ENCODE measurements around the gene KIF4A. TPM values are rescaled to one million over a fixed set of nuclear protein-coding genes. Genes with fewer than 3 reads are reported as not detected.

Gene KIF4A
- total RNA-seq, 1 donor = 10.8 TPM

GRCh38 chrX:70253377-70254062, 36.4 kb upstream of the KIF4A start:
- no peak for DNase-seq (ENCODE audit: low read depth)
- no peak overlapping the region for H3K4me3 ChIP-seq (ENCODE audit: low read depth, low read length)
- TF ChIP-seq CTCF (IDR thresholded peaks at IDR 0.05; ENCODE audit: insufficient read depth, low read depth, low read length) = no peak

- TF ChIP-seq CTCF (IDR thresholded peaks at IDR 0.05; ENCODE audit: insufficient read depth, low read depth, low read length) = no peak
- DNase-seq (ENCODE audit: low read depth) = no peak
- H3K4me3 ChIP-seq (ENCODE audit: low read depth, low read length) = no peak overlapping the region
Observed at GRCh38 chrX:70254063-70254400, 35.9 kb upstream of the KIF4A start.

- no peak overlapping the region for H3K4me3 ChIP-seq (ENCODE audit: low read depth, low read length)
- TF ChIP-seq CTCF (IDR thresholded peaks at IDR 0.05; ENCODE audit: insufficient read depth, low read depth, low read length) = no peak
- no peak for DNase-seq (ENCODE audit: low read depth)
Observed at GRCh38 chrX:70254909-70255308, 35.0 kb upstream of the KIF4A start.

- peak; percentile 28 for DNase-seq (ENCODE audit: low read depth)
- no peak for TF ChIP-seq CTCF (IDR thresholded peaks at IDR 0.05; ENCODE audit: insufficient read depth, low read depth, low read length)
- H3K4me3 ChIP-seq (ENCODE audit: low read depth, low read length) = no peak overlapping the region
Observed at GRCh38 chrX:70255452-70255851, 34.5 kb upstream of the KIF4A start.

- H3K4me3 ChIP-seq (ENCODE audit: low read depth, low read length) = no peak overlapping the region
- DNase-seq (ENCODE audit: low read depth) = no peak
- no peak for TF ChIP-seq CTCF (IDR thresholded peaks at IDR 0.05; ENCODE audit: insufficient read depth, low read depth, low read length)
Observed at GRCh38 chrX:70257423-70258288, 32.2 kb upstream of the KIF4A start.

GRCh38 chrX:70260104-70260503, 29.8 kb upstream of the KIF4A start, which contains the start of gene P2RY4:
TSS of gene P2RY4 (minus strand) at chrX:70260204. CDS start at chrX:70259624, 580 bp downstream.
- no peak for DNase-seq (ENCODE audit: low read depth)
- no peak for TF ChIP-seq CTCF (IDR thresholded peaks at IDR 0.05; ENCODE audit: insufficient read depth, low read depth, low read length)
- H3K4me3 ChIP-seq (ENCODE audit: low read depth, low read length) = no peak within 1 kb of the TSS

Measured in fibroblast of villous mesenchyme (primary cell).